Measurements from ENCODE around the gene TNIP1.

DNA sequence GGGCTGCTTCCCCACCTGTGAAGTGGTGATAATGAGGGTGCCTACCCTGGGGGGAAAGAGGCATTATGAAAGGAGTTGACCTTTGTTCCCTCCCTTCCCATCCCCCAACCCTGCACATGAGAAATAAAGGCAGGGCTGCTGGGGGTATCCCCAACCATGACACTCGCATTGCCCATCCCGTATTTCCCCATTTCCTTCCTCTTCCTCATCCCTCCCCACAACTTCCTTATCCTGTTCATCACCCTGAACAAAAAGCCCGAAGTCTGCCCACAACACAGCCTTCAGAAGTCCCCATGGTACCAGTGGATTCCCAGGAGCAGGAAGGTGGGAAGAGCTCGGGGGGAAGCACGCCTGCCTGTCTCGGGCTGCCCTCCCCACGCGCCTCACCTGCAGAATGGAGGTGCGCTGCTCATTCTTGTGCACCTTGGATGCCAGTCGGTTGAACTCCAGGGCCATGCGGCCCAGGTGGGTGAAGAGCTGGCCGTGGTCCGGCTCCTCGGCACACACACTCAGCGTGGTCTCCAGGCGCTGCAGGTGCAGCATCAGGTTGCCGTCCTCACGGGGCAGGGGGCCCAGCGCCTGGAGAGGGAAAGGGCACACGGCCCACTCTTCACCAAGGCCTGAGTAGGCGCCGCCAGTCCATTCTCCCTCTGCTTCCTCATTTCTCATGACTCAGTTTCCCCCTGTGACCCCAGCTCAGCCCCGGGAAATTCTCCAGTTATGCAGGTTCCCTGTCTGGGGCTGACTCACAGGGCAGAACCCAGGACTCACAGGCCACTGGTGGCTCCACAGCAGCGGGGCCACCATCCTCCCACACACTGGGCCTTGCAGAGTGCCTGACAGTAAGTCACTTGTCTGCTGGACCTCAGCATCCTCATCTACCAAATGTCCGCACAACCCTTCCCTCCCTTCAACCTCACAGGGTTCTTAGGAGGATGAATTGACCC, 24.2 kb downstream of the TNIP1 start:
- TF ChIP-seq, protein P1, sequence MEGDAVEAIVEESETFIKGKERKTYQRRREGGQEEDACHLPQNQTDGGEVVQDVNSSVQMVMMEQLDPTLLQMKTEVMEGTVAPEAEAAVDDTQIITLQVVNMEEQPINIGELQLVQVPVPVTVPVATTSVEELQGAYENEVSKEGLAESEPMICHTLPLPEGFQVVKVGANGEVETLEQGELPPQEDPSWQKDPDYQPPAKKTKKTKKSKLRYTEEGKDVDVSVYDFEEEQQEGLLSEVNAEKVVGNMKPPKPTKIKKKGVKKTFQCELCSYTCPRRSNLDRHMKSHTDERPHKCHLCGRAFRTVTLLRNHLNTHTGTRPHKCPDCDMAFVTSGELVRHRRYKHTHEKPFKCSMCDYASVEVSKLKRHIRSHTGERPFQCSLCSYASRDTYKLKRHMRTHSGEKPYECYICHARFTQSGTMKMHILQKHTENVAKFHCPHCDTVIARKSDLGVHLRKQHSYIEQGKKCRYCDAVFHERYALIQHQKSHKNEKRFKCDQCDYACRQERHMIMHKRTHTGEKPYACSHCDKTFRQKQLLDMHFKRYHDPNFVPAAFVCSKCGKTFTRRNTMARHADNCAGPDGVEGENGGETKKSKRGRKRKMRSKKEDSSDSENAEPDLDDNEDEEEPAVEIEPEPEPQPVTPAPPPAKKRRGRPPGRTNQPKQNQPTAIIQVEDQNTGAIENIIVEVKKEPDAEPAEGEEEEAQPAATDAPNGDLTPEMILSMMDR (conservative IDR thresholded peaks at IDR 0.05): no peak
- no peak for TF ChIP-seq EZH2 (IDR thresholded peaks at IDR 0.05; ENCODE audit: low read depth)
